Lower leg skin (tissue), 3 donors: ENCODE measurements around the gene PRKAR1B.

Experiments
- POLR2A ChIP-seq, 2 donors: fragments of 450-650 bp; IDR thresholded peaks; one replicate each; pipeline ENCODE4 v1.6.1; 2016 to 2017; ENCODE audit warnings: antibody characterized with exemption in 2 of 2, mild to moderate bottlenecking in 1 of 2, moderate library complexity in 1 of 2
- TF ChIP-seq, protein P1 (sequence below), 3 donors: fragments of 450-650 bp; IDR thresholded peaks; one replicate each; pipeline ENCODE4 v1.5.1; 2016; ENCODE audit warnings: antibody characterized with exemption in 3 of 3, mild to moderate bottlenecking in 3 of 3, moderate library complexity in 2 of 3

DNA sequence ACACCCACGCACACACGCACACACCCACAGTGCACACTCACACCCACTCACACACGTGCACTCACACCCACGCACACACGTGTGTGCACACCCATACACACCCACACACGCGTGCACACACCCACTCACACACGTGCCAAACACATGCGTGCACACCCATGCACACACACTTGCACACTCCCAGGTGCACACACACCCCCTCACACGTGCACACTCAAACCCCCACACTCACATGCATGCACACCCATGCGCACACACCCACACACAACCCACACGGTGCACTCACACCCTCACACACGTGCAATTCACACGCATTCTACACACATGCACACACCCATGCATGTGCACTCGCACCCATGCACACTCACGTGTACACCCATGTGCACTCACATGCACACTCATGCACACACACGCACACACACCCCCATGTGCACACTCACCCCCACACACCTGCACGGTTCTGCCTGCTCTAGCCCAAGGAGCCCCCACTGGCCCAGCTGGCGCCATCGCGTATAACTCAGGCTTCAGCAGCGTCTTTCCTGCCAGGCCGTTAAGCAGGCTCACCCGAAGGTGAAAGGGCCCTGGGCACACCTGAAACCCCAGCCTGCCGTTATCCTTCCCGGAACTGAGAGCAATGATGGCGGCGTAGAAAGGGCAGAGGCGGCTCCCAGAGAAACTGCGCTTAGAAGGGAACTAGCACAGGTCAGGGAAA lies 143.5 kb downstream of the PRKAR1B start:
- TF ChIP-seq, protein P1, sequence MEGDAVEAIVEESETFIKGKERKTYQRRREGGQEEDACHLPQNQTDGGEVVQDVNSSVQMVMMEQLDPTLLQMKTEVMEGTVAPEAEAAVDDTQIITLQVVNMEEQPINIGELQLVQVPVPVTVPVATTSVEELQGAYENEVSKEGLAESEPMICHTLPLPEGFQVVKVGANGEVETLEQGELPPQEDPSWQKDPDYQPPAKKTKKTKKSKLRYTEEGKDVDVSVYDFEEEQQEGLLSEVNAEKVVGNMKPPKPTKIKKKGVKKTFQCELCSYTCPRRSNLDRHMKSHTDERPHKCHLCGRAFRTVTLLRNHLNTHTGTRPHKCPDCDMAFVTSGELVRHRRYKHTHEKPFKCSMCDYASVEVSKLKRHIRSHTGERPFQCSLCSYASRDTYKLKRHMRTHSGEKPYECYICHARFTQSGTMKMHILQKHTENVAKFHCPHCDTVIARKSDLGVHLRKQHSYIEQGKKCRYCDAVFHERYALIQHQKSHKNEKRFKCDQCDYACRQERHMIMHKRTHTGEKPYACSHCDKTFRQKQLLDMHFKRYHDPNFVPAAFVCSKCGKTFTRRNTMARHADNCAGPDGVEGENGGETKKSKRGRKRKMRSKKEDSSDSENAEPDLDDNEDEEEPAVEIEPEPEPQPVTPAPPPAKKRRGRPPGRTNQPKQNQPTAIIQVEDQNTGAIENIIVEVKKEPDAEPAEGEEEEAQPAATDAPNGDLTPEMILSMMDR (IDR thresholded peaks at IDR 0.05): no peak
- TF ChIP-seq POLR2A (IDR thresholded peaks at IDR 0.05): no peak
